Loucy (cell line): ENCODE measurements around the gene PBLD.
"Not testable (repeated sequence)": the region's sequence is repeated elsewhere in the genome, so short reads cannot be mapped to it uniquely, and the experiment has no call there.

Experiments used
- CTCF ChIP-seq: fragments of 200-600 bp; sonication (generic); conservative IDR thresholded peaks from 2 replicates; pipeline ENCODE4 v1.5.1; 2014; ENCODE audit warnings: mild to moderate bottlenecking, antibody characterized with exemption, low read length
- EZH2phosphoT487 ChIP-seq: fragments of 200-600 bp; IDR thresholded peaks from 2 replicates; pipeline ENCODE4 v1.6.1; 2018; ENCODE audit warnings: antibody characterized with exemption, mild to moderate bottlenecking, moderate library complexity, borderline replicate concordance

GRCh38 chr10:68324396-68324795 is 8.3 kb downstream of the PBLD start:
- not testable (repeated sequence) for TF ChIP-seq CTCF, EZH2phosphoT487
